ENCODE measurements around the gene DNAAF6.

DNAAF6 gene

GRCh38 chrX:107207089-107207488, 678 bp downstream of the DNAAF6 start:
- TF ChIP-seq, protein P1, sequence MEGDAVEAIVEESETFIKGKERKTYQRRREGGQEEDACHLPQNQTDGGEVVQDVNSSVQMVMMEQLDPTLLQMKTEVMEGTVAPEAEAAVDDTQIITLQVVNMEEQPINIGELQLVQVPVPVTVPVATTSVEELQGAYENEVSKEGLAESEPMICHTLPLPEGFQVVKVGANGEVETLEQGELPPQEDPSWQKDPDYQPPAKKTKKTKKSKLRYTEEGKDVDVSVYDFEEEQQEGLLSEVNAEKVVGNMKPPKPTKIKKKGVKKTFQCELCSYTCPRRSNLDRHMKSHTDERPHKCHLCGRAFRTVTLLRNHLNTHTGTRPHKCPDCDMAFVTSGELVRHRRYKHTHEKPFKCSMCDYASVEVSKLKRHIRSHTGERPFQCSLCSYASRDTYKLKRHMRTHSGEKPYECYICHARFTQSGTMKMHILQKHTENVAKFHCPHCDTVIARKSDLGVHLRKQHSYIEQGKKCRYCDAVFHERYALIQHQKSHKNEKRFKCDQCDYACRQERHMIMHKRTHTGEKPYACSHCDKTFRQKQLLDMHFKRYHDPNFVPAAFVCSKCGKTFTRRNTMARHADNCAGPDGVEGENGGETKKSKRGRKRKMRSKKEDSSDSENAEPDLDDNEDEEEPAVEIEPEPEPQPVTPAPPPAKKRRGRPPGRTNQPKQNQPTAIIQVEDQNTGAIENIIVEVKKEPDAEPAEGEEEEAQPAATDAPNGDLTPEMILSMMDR (IDR thresholded peaks at IDR 0.05; ENCODE audit: low read depth, low read length) = no peak
- TF ChIP-seq MYC (IDR thresholded peaks at IDR 0.05; ENCODE audit: low read depth, low read length) (no peak), POLR2A (IDR thresholded peaks at IDR 0.05; ENCODE audit: extremely low read depth, insufficient read length) (no peak), MAX (IDR thresholded peaks at IDR 0.05; ENCODE audit: low read depth, low read length) (no peak)
- no peak overlapping the region for H3K4me3 ChIP-seq (ENCODE audit: low read depth, low read length)
- DNase-seq (ENCODE audit: low read depth) = no peak

DNA sequence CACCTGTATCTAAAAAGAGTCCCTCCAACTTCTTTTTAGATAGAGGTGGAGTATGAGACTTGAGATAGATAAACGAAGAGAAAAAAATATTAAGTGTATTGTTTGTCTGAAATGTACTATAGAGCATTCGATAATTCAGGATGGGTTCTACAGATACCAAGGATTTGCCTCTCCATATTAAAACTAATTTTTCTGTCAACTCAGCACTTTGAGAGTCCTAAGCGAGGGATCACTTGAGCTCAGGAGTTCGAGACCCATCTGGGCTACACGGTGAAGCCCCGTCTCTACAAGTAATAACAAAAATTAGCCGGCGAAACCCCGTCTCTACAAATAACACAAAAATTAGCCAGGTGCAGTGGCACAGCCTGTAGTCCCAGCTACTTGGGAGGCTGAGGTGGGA, 1.5 kb downstream of the DNAAF6 start:
- H3K4me3 ChIP-seq (ENCODE audit: low read depth, low read length) = no peak overlapping the region
- no peak for TF ChIP-seq MYC (IDR thresholded peaks at IDR 0.05; ENCODE audit: low read depth, low read length)
- no peak for TF ChIP-seq POLR2A (IDR thresholded peaks at IDR 0.05; ENCODE audit: extremely low read depth, insufficient read length)
- TF ChIP-seq, protein P1 (IDR thresholded peaks at IDR 0.05; ENCODE audit: low read depth, low read length) = no peak
- no peak for TF ChIP-seq MAX (IDR thresholded peaks at IDR 0.05; ENCODE audit: low read depth, low read length)
- DNase-seq (ENCODE audit: low read depth) = no peak

DNA sequence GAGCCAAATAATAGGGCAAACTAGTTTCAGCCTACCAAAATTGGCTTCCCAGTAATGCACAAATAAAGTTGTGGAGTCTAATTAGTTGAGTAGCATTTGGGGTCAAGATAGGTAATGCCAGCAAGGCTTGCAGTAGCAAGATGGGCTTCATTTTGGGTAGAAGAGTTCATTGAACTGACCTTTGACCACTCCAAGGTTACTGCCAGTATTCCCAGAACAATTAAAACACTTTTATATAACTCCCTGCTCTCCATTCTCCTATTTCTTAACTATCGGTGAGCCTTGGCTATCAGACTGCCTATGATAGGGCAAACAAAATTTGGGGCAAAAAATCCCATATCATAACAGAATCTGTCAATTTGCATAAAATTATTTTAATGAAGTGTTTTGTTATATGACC, 7.1 kb downstream of the DNAAF6 start:
- no peak overlapping the region for H3K4me3 ChIP-seq (ENCODE audit: low read depth, low read length)
- DNase-seq (ENCODE audit: low read depth) = no peak
- TF ChIP-seq, protein P1 (IDR thresholded peaks at IDR 0.05; ENCODE audit: low read depth, low read length) = no peak
- TF ChIP-seq POLR2A (IDR thresholded peaks at IDR 0.05; ENCODE audit: extremely low read depth, insufficient read length) (no peak), MAX (IDR thresholded peaks at IDR 0.05; ENCODE audit: low read depth, low read length) (no peak), MYC (IDR thresholded peaks at IDR 0.05; ENCODE audit: low read depth, low read length) (no peak)

GRCh38 chrX:107226757-107227156, 20.3 kb downstream of the DNAAF6 start:
- DNase-seq (ENCODE audit: low read depth) = no peak
- TF ChIP-seq, protein P1 (IDR thresholded peaks at IDR 0.05; ENCODE audit: low read depth, low read length) = no peak
- no peak for TF ChIP-seq MYC (IDR thresholded peaks at IDR 0.05; ENCODE audit: low read depth, low read length)
- no peak for TF ChIP-seq MAX (IDR thresholded peaks at IDR 0.05; ENCODE audit: low read depth, low read length)
- no peak for TF ChIP-seq POLR2A (IDR thresholded peaks at IDR 0.05; ENCODE audit: extremely low read depth, insufficient read length)
- H3K4me3 ChIP-seq (ENCODE audit: low read depth, low read length) = no peak overlapping the region

GRCh38 chrX:107227780-107228485, 21.5 kb downstream of the DNAAF6 start:
- TF ChIP-seq POLR2A (IDR thresholded peaks at IDR 0.05; ENCODE audit: extremely low read depth, insufficient read length) = no peak
- TF ChIP-seq MAX (IDR thresholded peaks at IDR 0.05; ENCODE audit: low read depth, low read length) = no peak
- TF ChIP-seq, protein P1 (IDR thresholded peaks at IDR 0.05; ENCODE audit: low read depth, low read length) = no peak
- no peak for TF ChIP-seq MYC (IDR thresholded peaks at IDR 0.05; ENCODE audit: low read depth, low read length)
- H3K4me3 ChIP-seq (ENCODE audit: low read depth, low read length) = no peak overlapping the region
- no peak for DNase-seq (ENCODE audit: low read depth)

All from NB4 (cell line).